Activated T-cell treated with anti-CD3 and anti-CD28 coated beads, Interleukin-2, amount 50 U/mL, for 4 hours (primary cell): ENCODE results near the gene FASN. TPM values are rescaled to one million over a fixed set of nuclear protein-coding genes. Genes with fewer than 3 reads are reported as not detected.

Experiments
- total RNA-seq, 3 donors: library from RNA; stranded (reverse); gene quantifications; one replicate each; pipeline ENCODE4 v1.2.1, GENCODE V29; 2021

The FASN gene
- total RNA-seq, 3 donors from 2014 or later: 365 to 468 (median 403) TPM

Other genes starting within 250 kb of the FASN start
- 100 to 1,000 TPM; 442 to 487 (median 478) TPM for gene P4HB, start 237.7 kb downstream of the FASN start, total RNA-seq
- gene ARHGDIA, start 226.9 kb downstream of the FASN start, total RNA-seq: 100 to 1,000 TPM; 789 to 858 (median 821) TPM
- 100 to 1,000 TPM; 321 to 369 (median 324) TPM for gene ALYREF, start 206.7 kb downstream of the FASN start, total RNA-seq
- gene ANAPC11, start 206.5 kb downstream of the FASN start, total RNA-seq: 100 to 1,000 TPM; 128 to 157 (median 153) TPM
- under 1 TPM in 2 of 3 donors, not detected in 1; 0.14 to 0.24 TPM for gene NPB, start 196.0 kb downstream of the FASN start, total RNA-seq
- 10 to 100 TPM; 23.5 to 25.8 (median 25.7) TPM for gene PCYT2, start 186.8 kb downstream of the FASN start, total RNA-seq
- gene SIRT7, start 180.1 kb downstream of the FASN start, total RNA-seq: 10 to 100 TPM; 41.1 to 47.2 (median 46.3) TPM
- 10 to 100 TPM; 42.9 to 50.9 (median 43.4) TPM for gene MAFG, start 170.5 kb downstream of the FASN start, total RNA-seq
- gene PYCR1, start 160.9 kb downstream of the FASN start, total RNA-seq: 100 to 1,000 TPM; 192 to 199 (median 194) TPM
- not detected for gene MYADML2, start 151.0 kb downstream of the FASN start, total RNA-seq
- under 1 TPM; 0.40 to 0.56 (median 0.41) TPM for gene NOTUM, start 137.0 kb downstream of the FASN start, total RNA-seq
- gene ASPSCR1, start 120.6 kb downstream of the FASN start, total RNA-seq: 10 to 100 TPM; 41.4 to 41.9 (median 41.6) TPM
- gene CENPX, start 75.4 kb downstream of the FASN start, total RNA-seq: 100 to 1,000 TPM; 145 to 189 (median 183) TPM
- gene LRRC45, start 74.9 kb downstream of the FASN start, total RNA-seq: 10 to 100 TPM; 19.5 to 31.4 (median 30.8) TPM
- gene RAC3, start 66.6 kb downstream of the FASN start, total RNA-seq: 1 to 10 TPM; 4.1 to 7.7 (median 4.8) TPM
- gene DCXR, start 60.5 kb downstream of the FASN start, total RNA-seq: 10 to 100 TPM; 74.2 to 88.6 (median 76.9) TPM
- gene RFNG, start 46.4 kb downstream of the FASN start, total RNA-seq: 10 to 100 TPM; 20.3 to 21.5 (median 20.4) TPM
- gene GPS1, start 46.3 kb downstream of the FASN start, total RNA-seq: 100 to 1,000 TPM; 172 to 183 (median 177) TPM
- 100 to 1,000 TPM; 323 to 369 (median 326) TPM for gene DUS1L, start 32.4 kb downstream of the FASN start, total RNA-seq
- 10 to 100 TPM; 48.9 to 64.6 (median 60.5) TPM for gene CCDC57, start 114.6 kb upstream of the FASN start, total RNA-seq
- 10 to 100 TPM; 22.0 to 31.5 (median 26.3) TPM for gene SLC16A3, start 130.8 kb upstream of the FASN start, total RNA-seq
- gene CSNK1D, start 175.5 kb upstream of the FASN start, total RNA-seq: 100 to 1,000 TPM; 152 to 170 (median 164) TPM
- gene CD7, start 219.4 kb upstream of the FASN start, total RNA-seq: 100 to 1,000 TPM; 256 to 382 (median 364) TPM
- 1 to 10 TPM; 2.6 to 3.8 (median 3.0) TPM for gene SECTM1, start 235.5 kb upstream of the FASN start, total RNA-seq